Cardiac fibroblast (primary cell): ENCODE measurements around the gene USH1G.

ENCODE experiments used
- DNase-seq, 2 donors: peaks; one replicate each; pipeline versions ENCODE4 v3.0.0 to v3.0.0-alpha.2; 2010; ENCODE audit warnings: low read depth in 2 of 2
- H3K4me3 ChIP-seq, 2 donors: replicated peaks in 1 of 2; 1 replicate in 1 of 2; 2 replicates in 1 of 2; pipeline ENCODE4 v1.5.1; 2011; ENCODE audit warnings: low read depth in 2 of 2, low read length in 2 of 2, mild to moderate bottlenecking in 2 of 2, moderate library complexity in 1 of 2
- TF ChIP-seq, protein P1 (sequence below): IDR thresholded peaks from one replicate; pipeline ENCODE4 v1.5.1; 2011; ENCODE audit warnings: low read depth, mild to moderate bottlenecking, low read length, inconsistent platforms

USH1G gene

DNA sequence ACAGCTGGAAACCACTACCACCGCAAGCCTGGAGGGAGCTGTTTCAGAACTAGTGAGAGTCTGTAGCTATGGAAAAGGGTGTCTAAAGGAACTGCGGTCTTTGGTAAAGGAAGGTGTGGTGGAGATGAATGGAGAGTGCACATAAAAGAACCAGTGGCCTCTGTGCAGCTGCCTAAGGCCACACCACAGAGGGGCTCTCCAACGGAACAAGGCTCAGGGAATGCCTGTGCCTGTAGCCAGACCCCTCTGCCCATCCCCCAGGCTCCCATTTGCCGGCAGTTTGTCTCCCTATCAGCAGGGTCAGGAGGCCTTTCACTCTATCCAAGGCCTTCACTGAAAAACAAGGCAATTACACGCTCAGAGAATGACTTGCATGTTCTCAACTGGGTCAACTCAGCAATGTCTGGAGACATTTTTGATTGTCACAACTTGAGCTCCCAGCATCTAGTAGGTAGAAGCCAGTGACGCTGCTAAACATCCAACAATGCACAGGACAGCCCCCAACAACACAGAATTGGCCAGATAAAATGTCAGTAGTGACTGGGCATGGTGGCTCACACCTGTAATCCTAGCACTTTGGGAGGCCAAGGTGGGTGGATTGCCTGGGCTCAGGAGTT lies 47.0 kb downstream of the USH1G start:
- TF ChIP-seq, protein P1, sequence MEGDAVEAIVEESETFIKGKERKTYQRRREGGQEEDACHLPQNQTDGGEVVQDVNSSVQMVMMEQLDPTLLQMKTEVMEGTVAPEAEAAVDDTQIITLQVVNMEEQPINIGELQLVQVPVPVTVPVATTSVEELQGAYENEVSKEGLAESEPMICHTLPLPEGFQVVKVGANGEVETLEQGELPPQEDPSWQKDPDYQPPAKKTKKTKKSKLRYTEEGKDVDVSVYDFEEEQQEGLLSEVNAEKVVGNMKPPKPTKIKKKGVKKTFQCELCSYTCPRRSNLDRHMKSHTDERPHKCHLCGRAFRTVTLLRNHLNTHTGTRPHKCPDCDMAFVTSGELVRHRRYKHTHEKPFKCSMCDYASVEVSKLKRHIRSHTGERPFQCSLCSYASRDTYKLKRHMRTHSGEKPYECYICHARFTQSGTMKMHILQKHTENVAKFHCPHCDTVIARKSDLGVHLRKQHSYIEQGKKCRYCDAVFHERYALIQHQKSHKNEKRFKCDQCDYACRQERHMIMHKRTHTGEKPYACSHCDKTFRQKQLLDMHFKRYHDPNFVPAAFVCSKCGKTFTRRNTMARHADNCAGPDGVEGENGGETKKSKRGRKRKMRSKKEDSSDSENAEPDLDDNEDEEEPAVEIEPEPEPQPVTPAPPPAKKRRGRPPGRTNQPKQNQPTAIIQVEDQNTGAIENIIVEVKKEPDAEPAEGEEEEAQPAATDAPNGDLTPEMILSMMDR = no peak
- DNase-seq = no peak
- no peak overlapping the region for H3K4me3 ChIP-seq

DNA sequence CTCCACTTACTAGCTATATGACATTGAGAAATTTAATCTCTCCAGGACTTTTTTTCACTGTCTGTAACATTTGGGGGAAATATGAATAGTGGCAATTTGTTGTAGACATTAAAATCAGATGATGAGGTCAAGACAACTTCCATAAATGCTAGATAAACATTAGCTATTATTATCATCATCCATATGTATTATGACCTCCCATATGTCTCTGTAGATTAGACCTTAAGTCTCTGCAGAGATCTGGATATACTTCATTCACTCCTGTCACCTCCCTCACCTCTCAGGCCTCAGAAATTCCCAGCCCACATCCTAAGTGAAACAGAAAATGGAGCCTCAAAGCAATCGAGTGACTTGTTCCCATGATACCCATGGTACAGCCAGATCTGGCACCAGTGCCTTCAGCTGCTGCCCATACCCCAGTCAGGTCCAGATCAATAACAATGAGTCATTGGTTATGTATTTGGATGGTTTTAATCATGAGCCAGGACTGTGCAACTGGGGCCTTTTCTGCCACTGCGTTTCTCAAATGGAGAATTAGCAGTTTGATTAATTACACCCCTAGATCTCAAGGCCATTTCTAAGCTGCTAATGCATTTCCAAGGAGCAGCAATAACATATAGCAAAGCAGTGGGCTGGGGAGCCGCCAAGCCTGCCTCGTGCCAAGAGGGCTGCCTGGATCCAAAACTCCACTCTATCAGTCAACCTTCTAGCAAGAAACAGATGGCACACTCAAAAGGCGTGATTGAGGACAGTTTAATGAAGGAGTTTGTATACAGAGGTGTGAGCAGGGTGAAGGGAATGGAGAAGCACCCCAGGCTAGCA lies 47.7 kb downstream of the USH1G start:
- TF ChIP-seq, protein P1 = no peak
- no peak overlapping the region for H3K4me3 ChIP-seq
- DNase-seq = no peak

DNA sequence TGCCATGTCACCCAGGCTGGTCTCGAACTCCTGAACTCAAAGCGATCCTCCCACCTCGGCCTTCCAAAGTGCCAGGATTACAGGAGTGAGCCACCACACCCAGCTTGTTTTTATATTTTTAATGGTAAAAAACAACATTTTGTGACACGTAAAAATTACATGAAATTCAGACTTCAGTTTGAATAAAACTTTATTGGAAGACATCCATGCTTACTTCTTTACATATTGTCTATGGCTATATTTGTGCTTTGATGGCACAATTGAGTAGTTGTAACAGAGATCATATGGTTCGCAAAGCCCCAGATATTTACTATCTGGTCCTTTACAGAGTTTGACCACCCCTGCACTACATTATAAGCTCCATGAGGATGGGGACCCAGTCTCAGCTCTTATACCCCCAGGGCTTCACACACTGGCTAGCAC lies 48.4 kb downstream of the USH1G start:
- no peak overlapping the region for H3K4me3 ChIP-seq
- TF ChIP-seq, protein P1 = no peak
- DNase-seq = no peak

DNA sequence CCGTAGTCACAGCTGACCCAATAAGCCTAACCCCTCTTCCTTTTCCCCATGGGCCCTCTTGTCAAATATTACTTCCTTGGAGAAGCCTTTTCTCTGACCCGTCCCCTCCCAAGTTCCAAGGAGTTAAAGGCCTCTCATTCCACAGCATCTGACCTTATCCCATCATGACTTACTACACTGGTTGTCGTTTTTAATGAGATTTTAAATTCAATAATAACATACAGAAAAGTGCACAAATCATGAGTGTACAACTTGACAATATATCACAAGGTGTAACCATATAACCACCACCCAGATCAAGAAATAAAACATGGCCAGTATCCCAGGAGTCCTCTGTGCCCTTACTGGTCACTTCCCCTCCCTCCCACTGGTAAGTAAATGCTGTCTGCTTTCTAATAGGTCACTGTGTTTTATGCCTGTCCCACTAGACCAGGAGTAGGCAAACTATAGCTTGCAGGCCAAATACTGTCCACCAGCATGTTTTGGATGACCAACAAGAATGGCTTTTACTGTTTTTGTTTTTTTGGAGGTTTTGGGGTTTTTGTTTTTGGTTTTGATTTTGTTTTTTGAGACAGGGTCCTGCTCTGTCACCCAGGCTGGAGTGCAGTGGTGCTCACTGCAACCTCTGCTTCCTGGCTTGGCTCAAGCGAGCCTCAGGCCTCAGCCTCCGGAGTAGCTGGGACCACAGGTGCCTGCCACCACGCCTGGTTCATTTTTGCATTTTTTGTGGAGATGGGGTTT lies 49.0 kb downstream of the USH1G start:
- peak overlapping the region; percentile 66 to 82 for H3K4me3 ChIP-seq
- DNase-seq = no peak
- TF ChIP-seq, protein P1 = no peak

DNA sequence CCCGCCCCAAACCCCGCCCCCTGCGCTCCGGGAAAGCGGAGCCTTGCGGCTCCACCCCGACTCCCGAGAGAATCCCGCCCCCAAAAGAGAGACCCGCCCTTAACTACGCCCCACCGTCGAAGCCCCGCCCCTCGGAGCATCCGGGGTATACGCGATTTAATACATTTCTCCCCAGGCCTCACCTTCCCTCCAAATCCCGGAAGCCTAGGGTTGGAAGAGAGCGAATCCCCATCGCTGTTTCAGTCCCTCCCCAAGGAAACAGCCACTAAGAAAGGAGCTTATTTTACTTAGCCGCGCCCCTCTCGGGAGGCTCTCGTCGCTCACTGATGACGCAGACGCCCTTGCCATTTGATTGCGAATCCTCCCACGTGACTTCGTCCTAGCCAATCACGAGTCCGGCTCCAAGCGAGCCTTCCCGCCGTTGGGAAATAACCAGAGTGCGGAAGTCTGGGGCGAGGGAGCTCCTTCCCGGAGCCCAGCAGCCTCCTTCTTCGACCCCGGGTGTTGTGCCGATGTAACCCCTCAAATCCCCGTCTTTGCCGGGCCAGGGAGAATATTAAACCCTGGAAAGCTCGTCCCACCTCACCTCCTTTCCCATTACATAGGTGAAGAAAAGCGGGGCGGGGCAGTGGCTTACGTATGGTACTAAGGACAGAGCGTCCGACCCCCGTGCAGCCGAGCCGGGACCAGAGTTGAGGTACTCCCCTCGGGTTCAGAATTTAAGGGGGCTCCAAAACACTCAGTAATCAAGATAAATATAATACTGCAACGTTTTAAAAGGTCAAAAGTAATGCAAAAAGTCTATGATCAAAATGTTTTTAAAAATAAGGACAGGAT lies 49.8 kb downstream of the USH1G start:
- peak overlapping the region; percentile 66 to 86 for H3K4me3 ChIP-seq
- DNase-seq = peak; percentile 100
- TF ChIP-seq, protein P1 = no peak
